ENCODE measurements around the gene UBL3. TPM values are rescaled to one million over a fixed set of nuclear protein-coding genes. Genes with fewer than 3 reads are reported as not detected.

Gene UBL3
- total and polyA plus RNA-seq, 10 of the 15 experiments (the other 5 are each of a cell fraction or from before 2014, with no cell fraction given) = 5.5 to 13.7 (median 10.6) TPM

- TF ChIP-seq PBX3 (IDR thresholded peaks at IDR 0.05; ENCODE audit: insufficient replicate concordance, low read depth, low read length) (no peak), YY1 (IDR thresholded peaks at IDR 0.05; ENCODE audit: low read depth, low read length) (no peak), ATF2 (IDR thresholded peaks at IDR 0.05; ENCODE audit: low read length) (no peak), SREBF1 (IDR thresholded peaks at IDR 0.05; ENCODE audit: low read length) (no peak)
Measured at GRCh38 chr13:29865934-29866333, 15.5 kb upstream of the UBL3 start (continued).

GRCh38 chr13:29861694-29862110 is 11.3 kb upstream of the UBL3 start:
- Histone ChIP-seq H3K27ac (ENCODE audit: control insufficient read depth, insufficient read depth) (no peak overlapping the region), H3K4me1 (ENCODE audit: control insufficient read depth, insufficient read depth, low read length) (no peaks in the 10 kb centered on the region), H3K36me3 (ENCODE audit: control insufficient read depth in 2 of 2, insufficient read depth in 2 of 2, low read length in 1 of 2) (no peaks in the 10 kb centered on the region), H4K20me1 (ENCODE audit: control insufficient read depth, insufficient read depth) (no peaks in the 10 kb centered on the region), H2AFZ (ENCODE audit: control insufficient read depth, low read depth, low read length) (no peak overlapping the region), H3K4me2 (ENCODE audit: control insufficient read depth, insufficient read depth) (no peak overlapping the region), H3K27me3 (replicated peaks in 1 of 2; ENCODE audit: control insufficient read depth in 2 of 2, insufficient read depth in 2 of 2, low read length in 1 of 2) (peaks cover 0 to 2% of the 10 kb centered on the region in 2 experiments; a peak in 2 of 4 replicates), H3K9me3 (replicated peaks; ENCODE audit: control insufficient read depth, insufficient read depth, low read length) (no peaks in the 10 kb centered on the region), H3K79me2 (ENCODE audit: control insufficient read depth, insufficient read depth, low read length) (no peaks in the 10 kb centered on the region), H3K9ac (ENCODE audit: control insufficient read depth, insufficient read depth, low read length) (no peak overlapping the region), H3K4me3 (no peak overlapping the region)
- no TSS peak for BruUV-seq (replicated peaks)
- in situ Hi-C loops (cut with MboI) = no loop called here
- intact Hi-C loops (cut with micrococcal nuclease; ENCODE audit: unreplicated experiment) = no loop called here
- ChIA-PET POLR2A (no interaction called here), CTCF (interaction anchor here (1.0 kb wide), 1 partner anchor 353 kb away, joined by 3 read pairs; no protein-coding TSS in a partner anchor), SMC1A (ENCODE audit: uncharacterized antibody, unreplicated experiment) (no interaction called here), RAD21 (ENCODE audit: unreplicated experiment) (no interaction called here)
- DNase-seq (ENCODE audit: low read depth, low spot score) = no peak
- WGBS (ENCODE audit: insufficient coverage, insufficient replicate concordance, low lambda C conversion rate, missing lambda C conversion rate) = 48% methylated on average over 8 of the region's 8 CpGs
- no peak for FAIRE-seq
- ATAC-seq = no peak
- TF ChIP-seq EP300 (IDR thresholded peaks at IDR 0.05; ENCODE audit: borderline replicate concordance in 1 of 2, control insufficient read depth in 1 of 2, low read depth in 2 of 2, low read length in 2 of 2) (no peak), NR2C2 (IDR thresholded peaks at IDR 0.05; ENCODE audit: borderline replicate concordance, control insufficient read depth, insufficient read length, low read depth) (no peak), SUPT20H (IDR thresholded peaks at IDR 0.05; ENCODE audit: borderline replicate concordance, control insufficient read depth, low read depth, low read length) (no peak), POLR2AphosphoS5 (IDR thresholded peaks at IDR 0.05; ENCODE audit: low read length) (no peak), MXI1 (IDR thresholded peaks at IDR 0.05; ENCODE audit: low read depth, low read length) (no peak), CREB1 (IDR thresholded peaks at IDR 0.05; ENCODE audit: low read depth) (no peak), PAX5 (IDR thresholded peaks at IDR 0.05; ENCODE audit: borderline replicate concordance, low read depth, low read length) (no peak), NFXL1 (IDR thresholded peaks at IDR 0.05; ENCODE audit: borderline replicate concordance) (no peak), RFX5 (IDR thresholded peaks at IDR 0.05; ENCODE audit: low read depth, low read length) (no peak), PBX3 (IDR thresholded peaks at IDR 0.05; ENCODE audit: insufficient replicate concordance, low read depth, low read length) (no peak), ATF3 (IDR thresholded peaks at IDR 0.05; ENCODE audit: borderline replicate concordance, extremely low read depth, low read depth, low read length) (no peak), USF2 (IDR thresholded peaks at IDR 0.05; ENCODE audit: borderline replicate concordance, low read depth, low read length) (no peak), ZSCAN29 (IDR thresholded peaks at IDR 0.05) (no peak), ZNF622 (IDR thresholded peaks at IDR 0.05) (no peak), RAD21 (IDR thresholded peaks at IDR 0.05; ENCODE audit: insufficient read depth, low read depth, low read length) (no peak), LARP7 (IDR thresholded peaks at IDR 0.05) (no peak), SREBF1 (IDR thresholded peaks at IDR 0.05; ENCODE audit: low read length) (no peak)
